Suppressor macrophage (primary cell): ENCODE data around the gene SLC22A14.
"Not testable (repeated sequence)": the region's sequence is repeated elsewhere in the genome, so short reads cannot be mapped to it uniquely, and the experiment has no call there.

Experiments used
- DNase-seq, 4 experiments: peaks; one replicate each; pipeline ENCODE4 v3.0.0-alpha.2; 2020 to 2022

SLC22A14 gene

DNA sequence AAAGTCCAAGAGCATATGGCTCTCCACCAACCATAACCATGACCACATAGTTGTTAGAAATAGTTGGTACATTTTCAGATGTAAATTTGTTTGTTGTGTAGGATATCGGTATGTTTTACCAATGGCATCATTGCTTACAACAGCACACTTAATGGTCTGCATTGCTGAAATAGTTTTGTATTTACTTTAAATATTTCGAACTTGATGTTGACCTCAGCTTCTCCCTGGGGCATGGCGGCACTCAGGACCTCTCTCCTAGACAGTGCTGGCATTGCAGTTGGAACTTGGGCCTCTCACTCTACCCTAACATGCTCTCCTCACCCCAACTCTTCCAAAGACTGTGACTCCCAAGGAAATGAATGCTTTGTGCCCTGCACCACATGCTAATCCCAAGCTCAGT is 11.5 kb upstream of the SLC22A14 start:
- DNase-seq = no peak

DNA sequence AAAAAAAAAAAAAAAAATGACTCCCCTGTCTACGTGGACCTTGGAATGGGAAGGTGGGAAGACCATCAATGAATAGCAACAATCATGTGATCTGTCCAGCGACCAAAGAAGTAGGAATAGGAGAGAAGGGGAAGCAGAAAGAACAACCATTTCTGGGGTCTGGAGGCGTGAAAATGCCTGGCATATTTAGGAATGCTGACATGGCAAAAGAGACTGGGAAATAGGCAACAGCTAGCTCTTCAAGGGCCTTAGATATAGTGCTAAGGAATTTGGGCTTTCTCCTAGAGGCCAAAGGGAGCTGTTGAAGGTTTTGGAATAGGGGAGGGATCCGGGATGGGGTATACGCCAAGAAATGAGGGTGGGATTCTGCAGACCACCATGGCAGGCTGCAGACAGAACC is 10.5 kb upstream of the SLC22A14 start:
- no peak for DNase-seq

- DNase-seq = no peak
Measured at GRCh38 chr3:38274864-38275649, 7.0 kb upstream of the SLC22A14 start.

DNA sequence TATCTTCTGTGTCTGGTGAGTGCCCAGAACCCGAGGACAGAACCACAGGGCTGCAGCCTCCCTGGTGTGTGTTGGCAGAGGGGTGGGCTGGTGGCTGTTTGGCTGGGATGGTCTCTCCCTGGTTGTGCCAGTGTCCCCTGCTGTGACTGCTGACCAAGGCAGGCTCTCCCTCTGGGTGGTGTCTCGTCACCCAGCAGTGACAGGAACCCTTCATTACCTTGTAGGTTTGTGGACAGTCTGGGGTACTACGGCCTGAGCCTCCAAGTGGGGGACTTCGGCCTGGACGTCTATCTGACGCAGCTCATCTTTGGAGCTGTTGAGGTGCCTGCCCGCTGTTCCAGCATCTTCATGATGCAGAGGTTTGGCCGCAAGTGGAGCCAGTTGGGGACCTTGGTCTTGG is 6.4 kb upstream of the SLC22A14 start:
- DNase-seq = no peak

DNA sequence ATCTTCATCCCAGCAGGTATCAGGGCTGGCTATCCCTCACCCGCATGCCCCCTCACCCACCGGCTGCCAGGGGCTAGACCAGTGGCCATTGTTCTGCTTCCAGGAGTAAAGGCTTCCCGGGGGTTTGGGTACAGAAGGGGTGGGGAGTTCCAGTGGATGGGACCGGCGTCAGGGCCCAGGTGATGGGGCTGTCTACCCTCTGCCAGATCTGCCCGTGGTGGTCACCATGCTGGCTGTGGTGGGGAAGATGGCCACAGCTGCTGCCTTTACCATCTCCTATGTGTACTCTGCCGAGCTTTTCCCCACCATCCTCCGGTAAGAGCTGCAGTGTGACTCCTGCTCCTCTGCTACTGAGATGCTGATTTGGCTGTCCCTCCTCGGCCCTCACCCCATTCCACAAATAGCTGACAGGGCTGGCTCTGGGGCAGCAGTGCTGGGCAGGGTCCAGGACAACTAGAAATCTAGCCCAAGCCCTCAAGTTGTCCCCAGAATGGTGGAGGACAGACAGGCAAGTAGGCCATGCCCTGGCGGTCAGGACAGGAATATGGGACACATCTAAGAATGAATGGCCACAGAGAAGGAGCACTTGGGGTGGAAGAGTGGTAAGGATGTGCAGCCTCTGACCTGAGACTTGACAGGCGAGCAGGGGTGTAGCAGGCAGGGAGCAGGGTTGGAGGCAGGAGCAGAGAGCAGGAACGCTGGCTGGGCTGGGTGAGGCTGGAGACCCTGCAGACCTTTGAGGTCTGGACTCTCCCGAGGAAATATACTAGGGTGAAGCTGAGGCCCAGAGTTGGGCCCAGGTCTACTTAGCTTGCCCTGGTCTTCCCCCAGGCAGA is 5.8 kb upstream of the SLC22A14 start:
- no peak for DNase-seq

GRCh38 chr3:38276917-38277630 is 5.0 kb upstream of the SLC22A14 start:
- DNase-seq = no peak

- DNase-seq = no peak
Measured at GRCh38 chr3:38278841-38279240, 3.3 kb upstream of the SLC22A14 start.

DNA sequence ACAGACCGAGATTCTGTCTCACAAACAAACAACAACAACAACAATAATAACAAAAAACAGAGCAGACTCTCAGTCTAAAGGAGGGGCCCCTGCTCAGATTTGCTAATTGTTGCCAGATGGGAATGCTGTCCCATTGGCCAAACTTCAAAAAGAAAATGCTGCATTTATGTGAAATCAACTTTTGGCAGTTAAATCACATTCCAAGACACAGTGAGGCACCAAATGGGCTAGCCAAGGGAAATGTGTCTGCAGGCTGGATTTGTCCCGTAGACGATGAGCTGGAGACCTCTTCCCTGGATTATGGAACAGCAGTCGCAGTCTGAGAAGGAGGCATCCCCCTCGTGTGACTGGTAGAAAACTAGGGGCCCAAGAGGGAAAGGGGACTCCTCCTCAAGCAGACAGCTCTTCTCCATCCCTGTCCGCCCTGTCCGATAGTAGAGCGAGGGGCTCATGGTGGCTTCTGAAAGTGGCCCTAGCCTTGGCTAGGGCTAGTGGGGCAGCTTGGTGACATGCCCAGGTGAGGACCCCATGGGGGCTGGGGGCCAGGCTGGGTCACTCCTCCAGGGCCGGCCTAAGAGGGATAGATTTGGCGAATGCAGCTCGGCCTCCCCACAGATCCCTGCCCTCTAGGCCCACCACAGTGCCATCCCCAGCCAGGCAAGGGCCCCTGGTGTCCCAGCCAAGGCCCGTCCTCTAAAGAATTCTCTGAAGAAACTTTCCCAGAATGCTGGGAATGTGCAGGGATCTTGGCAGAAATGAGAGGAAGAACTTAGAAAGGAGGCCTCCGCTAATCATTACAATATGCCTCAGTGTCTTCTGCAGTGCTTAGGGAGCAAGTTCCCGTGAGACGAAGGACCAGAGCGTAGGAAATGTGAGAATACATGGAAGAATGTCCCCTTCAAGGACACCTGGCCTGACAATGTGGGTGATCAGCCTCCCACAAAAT is 2.0 kb downstream of the SLC22A14 start:
- no peak for DNase-seq

DNA sequence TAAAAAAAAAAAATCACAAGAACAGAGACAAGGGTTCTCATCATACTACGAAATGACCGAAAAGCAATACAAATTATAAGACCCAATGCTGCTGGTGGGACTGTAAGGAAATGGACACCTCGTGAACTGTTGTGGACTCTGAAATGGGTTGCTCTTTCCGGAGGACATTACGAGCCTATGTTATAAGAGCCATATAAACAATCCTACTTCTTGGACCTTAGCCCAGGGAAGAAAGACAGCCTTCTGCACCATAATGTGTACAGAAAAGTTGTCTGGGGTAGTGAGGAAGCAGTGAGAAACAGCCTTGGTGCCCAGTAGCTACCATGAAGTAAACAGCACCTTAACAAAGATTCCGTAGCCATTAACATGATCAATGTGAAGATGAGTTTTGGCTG is 2.7 kb downstream of the SLC22A14 start:
- DNase-seq = no peak

DNA sequence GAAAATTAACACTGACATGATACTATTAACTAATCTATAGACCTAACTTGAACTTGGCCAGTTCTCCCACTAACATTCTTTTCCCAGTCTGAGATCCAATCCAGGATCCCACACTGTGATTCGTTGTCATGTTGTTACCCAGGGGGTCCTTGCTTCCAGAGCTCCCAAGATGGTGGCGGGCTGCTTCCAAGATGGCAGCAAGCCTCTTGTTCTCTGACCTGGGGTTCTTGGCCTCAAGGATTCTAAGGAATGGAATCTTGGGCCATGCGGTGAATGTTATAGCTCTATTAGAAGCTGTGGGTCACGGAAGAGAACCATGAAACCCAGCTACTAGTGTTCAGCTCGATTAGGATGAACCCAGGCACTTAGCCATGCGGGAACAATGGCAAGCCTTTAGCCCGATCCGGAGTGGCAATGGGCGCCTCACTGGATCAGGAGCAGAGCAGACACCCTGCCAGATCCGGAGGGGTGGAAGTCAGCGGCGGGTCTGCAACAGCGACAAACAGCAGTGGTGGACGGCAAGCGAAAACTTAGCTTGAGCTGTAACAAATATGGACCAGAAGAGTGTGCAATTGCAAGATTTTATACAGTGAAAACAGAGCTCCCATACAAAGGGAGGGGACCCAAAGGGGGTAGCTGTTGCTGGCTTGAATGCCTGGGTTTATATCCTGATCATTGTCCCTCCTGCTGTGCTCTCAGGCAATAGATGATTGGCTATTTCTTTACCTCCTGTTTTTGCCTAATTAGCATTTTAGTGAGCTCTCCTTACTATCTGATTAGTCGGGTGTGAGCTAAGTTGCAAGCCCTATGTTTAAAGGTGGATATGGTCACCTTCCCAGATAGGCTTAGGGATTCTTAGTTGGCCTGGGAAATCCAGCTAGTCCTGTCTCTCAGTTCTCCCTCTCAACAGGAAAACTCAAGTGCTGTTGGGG is 7.5 kb downstream of the SLC22A14 start:
- DNase-seq = not testable (repeated sequence)

- DNase-seq = not testable (repeated sequence)
Measured at GRCh38 chr3:38297053-38297452, 15.0 kb downstream of the SLC22A14 start.

- no peak for DNase-seq
Measured at GRCh38 chr3:38297537-38297936, 15.4 kb downstream of the SLC22A14 start.

DNA sequence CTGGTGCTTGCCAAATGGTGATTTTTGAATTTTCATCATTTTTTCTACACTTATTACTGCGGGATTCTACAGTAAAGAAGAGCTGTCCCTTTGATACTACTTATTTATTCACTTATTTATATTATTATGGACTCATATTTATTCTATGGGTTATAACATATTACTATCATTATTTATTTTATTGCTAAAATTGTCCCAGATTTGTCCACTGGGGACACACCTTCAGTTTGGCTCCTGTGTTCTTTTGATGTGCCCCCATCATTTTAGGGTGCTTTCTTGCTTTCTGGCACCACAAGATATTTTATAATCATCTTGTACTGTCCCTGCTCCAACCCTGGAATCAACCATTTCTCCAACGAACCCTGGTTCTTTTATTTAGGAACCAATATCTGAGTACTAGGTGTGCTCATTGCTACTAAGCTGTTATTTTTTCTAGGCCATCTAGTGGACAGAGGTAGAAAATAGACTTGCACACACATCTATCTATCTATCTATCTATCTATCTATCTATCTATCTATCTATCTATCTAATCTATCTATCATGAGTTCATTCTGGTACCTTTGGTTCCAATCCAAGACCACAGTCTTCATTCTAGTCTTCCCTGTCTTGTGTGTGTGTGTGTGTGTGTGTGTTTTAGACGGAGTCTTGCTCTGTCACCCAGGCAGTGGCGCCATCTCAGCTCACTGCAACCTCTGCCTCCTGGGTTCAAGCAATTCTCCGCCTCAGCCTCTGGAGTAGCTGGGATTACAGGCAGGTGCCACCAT is 16.0 kb downstream of the SLC22A14 start:
- DNase-seq = peak in 1 of 4 experiments; percentile 29

DNA sequence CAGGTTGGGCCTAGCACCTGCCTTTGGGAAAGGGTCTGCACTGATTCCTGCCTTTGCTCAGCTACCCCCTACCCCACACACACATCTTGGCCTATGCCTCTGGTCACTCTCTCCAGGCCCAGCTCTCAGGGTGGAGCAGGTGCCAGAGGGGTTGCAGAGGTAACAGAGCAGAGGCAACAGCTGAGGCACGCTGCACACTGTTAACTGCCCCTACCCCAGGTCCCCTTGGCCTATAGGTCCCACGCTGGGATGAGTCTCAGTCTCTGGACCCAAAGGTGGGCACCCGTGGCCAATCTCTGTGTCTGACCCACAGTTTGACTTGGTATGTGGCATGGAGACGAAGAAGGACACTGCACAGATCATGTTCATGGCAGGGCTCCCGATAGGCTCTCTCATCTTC is 24.8 kb downstream of the SLC22A14 start:
- DNase-seq = no peak

GRCh38 chr3:38307599-38307998 is 25.5 kb downstream of the SLC22A14 start:
- no peak for DNase-seq

- DNase-seq = no peak
Measured at GRCh38 chr3:38308456-38308855, 26.4 kb downstream of the SLC22A14 start.

DNA sequence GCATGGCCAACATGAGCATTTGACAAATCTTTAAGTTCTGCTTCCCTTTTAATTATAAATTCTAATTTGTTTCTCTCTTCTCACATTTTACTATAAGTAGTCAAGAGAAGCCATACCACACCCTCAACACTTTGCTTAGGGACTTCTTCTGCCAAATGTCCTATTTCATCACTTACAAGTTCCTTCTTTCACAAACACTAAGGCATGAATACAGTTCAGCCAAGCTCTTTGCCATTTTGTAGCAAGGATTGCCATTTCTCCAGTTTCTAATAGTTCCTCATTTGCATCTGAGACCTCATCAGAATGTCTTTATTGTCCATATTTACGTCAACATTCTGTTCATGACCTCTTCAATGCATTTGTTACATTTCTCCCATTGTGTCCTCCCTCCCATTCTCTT is 29.4 kb downstream of the SLC22A14 start:
- peak; percentile 37 to 79 (median 63) for DNase-seq

DNA sequence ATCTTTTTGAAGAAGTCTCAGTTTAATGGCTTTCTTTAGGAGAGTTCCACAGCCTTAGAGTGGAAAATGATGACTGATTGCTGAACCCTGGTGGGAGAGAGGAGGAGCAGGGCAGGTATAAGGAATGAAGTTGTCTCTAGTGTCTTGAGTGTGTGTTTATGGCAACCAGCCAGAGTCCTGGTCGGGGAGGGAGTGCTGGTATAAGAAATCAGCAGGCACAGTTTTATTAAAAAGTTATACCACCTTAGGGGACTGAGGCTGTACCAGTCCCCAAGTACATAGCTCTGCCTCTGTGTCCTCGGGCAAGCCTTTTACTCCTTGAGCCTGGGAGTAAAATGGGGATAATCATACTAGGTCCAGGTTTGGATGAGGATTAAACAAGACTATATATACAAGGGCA is 29.8 kb downstream of the SLC22A14 start:
- no peak for DNase-seq

DNA sequence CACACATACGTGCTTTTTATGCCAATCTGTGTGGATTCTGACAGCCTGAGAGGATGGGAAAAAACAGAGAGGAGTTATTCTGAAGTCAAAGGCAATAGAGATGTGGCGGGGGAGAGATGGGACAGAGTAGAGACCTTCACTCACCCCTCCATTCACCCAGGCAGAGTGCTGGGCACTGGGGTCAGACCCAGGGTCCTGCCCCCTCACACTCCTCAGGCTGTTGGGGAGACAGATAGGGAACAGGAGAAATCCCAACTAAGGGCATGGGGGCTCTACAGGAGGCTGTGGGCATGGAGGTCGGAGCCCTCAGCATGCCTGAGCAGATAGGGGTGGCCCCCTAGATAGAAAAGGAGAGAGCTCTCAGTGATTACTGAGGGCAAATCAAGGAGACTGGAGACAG is 30.3 kb downstream of the SLC22A14 start:
- DNase-seq = no peak

DNA sequence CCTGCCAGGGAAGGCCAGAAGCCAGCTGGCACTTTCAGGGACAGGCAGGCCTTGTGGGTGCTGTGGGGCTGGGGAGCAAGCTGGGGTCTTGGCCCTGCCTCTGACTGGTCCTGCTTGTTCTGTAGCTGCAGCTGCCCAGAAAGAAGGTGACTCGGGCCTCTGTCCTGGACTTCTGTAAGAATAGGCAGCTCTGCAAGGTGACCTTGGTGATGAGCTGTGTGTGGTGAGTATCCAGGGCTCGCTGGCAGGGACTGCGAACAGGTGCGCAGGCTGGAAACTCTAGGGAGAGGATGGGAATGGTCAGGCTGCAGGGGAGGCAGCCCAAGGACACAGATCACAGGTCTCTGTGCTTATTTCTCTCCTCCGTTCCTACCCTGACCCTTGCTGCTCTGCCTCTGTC is 31.2 kb downstream of the SLC22A14 start:
- no peak for DNase-seq
